Panc1 (cell line): ENCODE results near the gene SCNN1G.

Experiments
- POLR2AphosphoS5 ChIP-seq: IDR thresholded peaks from 2 replicates; pipeline ENCODE4 v1.6.1; 2012; ENCODE audit warnings: mild to moderate bottlenecking, low read depth, low read length, moderate library complexity
- REST ChIP-seq, 2 experiments: IDR thresholded peaks; 2 replicates each; pipeline ENCODE4 v1.6.1; 2011 to 2012; ENCODE audit warnings: low read depth in 2 of 2, control low read depth in 1 of 2, low read length in 1 of 2, mild to moderate bottlenecking in 1 of 2, moderate library complexity in 1 of 2; ENCODE audit not compliant: insufficient read depth in 1 of 2
- SIN3A ChIP-seq: IDR thresholded peaks from 2 replicates; pipeline ENCODE4 v1.6.1; 2012; ENCODE audit warnings: low read depth, mild to moderate bottlenecking, low read length, moderate library complexity, borderline replicate concordance; ENCODE audit not compliant: insufficient read depth
- TF ChIP-seq, protein P1 (sequence below): fragments of 450-650 bp; IDR thresholded peaks from 2 replicates; pipeline ENCODE4 v1.5.1; 2017; ENCODE audit warnings: mild to moderate bottlenecking

- TF ChIP-seq, protein P1, sequence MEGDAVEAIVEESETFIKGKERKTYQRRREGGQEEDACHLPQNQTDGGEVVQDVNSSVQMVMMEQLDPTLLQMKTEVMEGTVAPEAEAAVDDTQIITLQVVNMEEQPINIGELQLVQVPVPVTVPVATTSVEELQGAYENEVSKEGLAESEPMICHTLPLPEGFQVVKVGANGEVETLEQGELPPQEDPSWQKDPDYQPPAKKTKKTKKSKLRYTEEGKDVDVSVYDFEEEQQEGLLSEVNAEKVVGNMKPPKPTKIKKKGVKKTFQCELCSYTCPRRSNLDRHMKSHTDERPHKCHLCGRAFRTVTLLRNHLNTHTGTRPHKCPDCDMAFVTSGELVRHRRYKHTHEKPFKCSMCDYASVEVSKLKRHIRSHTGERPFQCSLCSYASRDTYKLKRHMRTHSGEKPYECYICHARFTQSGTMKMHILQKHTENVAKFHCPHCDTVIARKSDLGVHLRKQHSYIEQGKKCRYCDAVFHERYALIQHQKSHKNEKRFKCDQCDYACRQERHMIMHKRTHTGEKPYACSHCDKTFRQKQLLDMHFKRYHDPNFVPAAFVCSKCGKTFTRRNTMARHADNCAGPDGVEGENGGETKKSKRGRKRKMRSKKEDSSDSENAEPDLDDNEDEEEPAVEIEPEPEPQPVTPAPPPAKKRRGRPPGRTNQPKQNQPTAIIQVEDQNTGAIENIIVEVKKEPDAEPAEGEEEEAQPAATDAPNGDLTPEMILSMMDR = no peak
- TF ChIP-seq REST (IDR thresholded peaks at IDR 0.05; ENCODE audit: insufficient read depth in 1 of 2, low read depth in 2 of 2, low read length in 1 of 2) (no peak), POLR2AphosphoS5 (no peak), SIN3A (no peak)
These were observed 47.2 kb downstream of the SCNN1G start for GRCh38 chr16:23229714-23230113.
